Neural cell (in vitro differentiated cells): ENCODE measurements around the gene SCUBE1. TPM values are rescaled to one million over a fixed set of nuclear protein-coding genes. Genes with fewer than 3 reads are reported as not detected.

Source experiments
- H2AFZ ChIP-seq: fragments of 200-600, 300-800 bp; sonication (generic), shearing (Covaris generic); 2 replicates; pipeline ENCODE4 v1.6.0; 2014; ENCODE audit warnings: low read depth, mild to moderate bottlenecking, antibody characterized with exemption, low read length, moderate library complexity
- H3F3A ChIP-seq: fragments of 200-600 bp; shearing (Covaris generic); 2 replicates; pipeline ENCODE4 v1.6.1; 2016; ENCODE audit warnings: mild to moderate bottlenecking, moderate library complexity, mixed read lengths, antibody characterized with exemption, low read length; ENCODE audit not compliant: insufficient read depth, poor library complexity, severe bottlenecking
- H3K27ac ChIP-seq: fragments of 200-600, 300-800 bp; sonication (generic), shearing (Covaris generic); 2 replicates; pipeline ENCODE4 v1.5.1; 2014; ENCODE audit warnings: mild to moderate bottlenecking, low read length, moderate library complexity
- H3K27me3 ChIP-seq: fragments of 300-800, 200-600 bp; sonication (generic), shearing (Covaris generic); 2 replicates; pipeline ENCODE4 v1.6.0; 2014; ENCODE audit warnings: mild to moderate bottlenecking, low read depth, low read length, moderate library complexity; ENCODE audit not compliant: insufficient read depth
- H3K36me3 ChIP-seq: fragments of 300-800, 200-600 bp; sonication (generic), shearing (Covaris generic); 2 replicates; pipeline ENCODE4 v1.5.1; 2014; ENCODE audit warnings: mild to moderate bottlenecking, antibody characterized with exemption, low read length, moderate library complexity; ENCODE audit not compliant: insufficient read depth
- H3K4me2 ChIP-seq: fragments of 300-800, 200-600 bp; sonication (generic), shearing (Covaris generic); 2 replicates; pipeline ENCODE4 v1.6.0; 2014; ENCODE audit warnings: mild to moderate bottlenecking, low read length
- H3K4me3 ChIP-seq: fragments of 300-800, 200-600 bp; sonication (generic), shearing (Covaris generic); 2 replicates; pipeline ENCODE4 v1.5.1; 2014; ENCODE audit warnings: mild to moderate bottlenecking, low read length, moderate library complexity
- H3K79me2 ChIP-seq: fragments of 200-600 bp; shearing (Covaris generic); replicated peaks from 2 replicates; pipeline ENCODE4 v1.6.0; 2014; ENCODE audit warnings: mild to moderate bottlenecking, low read length, moderate library complexity; ENCODE audit not compliant: insufficient read depth
- H3K9ac ChIP-seq: fragments of 300-800, 200-600 bp; sonication (generic), shearing (Covaris generic); 2 replicates; pipeline ENCODE4 v1.6.1; 2016; ENCODE audit warnings: mild to moderate bottlenecking, low read length, mixed read lengths
- H3K9me2 ChIP-seq: fragments of 200-600 bp; shearing (Covaris generic); 2 replicates; pipeline ENCODE4 v1.6.1; 2016; ENCODE audit warnings: mild to moderate bottlenecking, low read length, mixed read lengths; ENCODE audit not compliant: insufficient read depth
- H3K9me3 ChIP-seq: fragments of 200-600, 300-800 bp; sonication (generic), shearing (Covaris generic); 2 replicates; pipeline ENCODE4 v1.6.1; 2016; ENCODE audit warnings: mild to moderate bottlenecking, mixed run types, low read length, moderate library complexity, mixed read lengths
- H4K20me1 ChIP-seq: fragments of 200-600 bp; shearing (Covaris generic); 2 replicates; pipeline ENCODE4 v1.6.1; 2016; ENCODE audit warnings: mild to moderate bottlenecking, mixed run types; ENCODE audit not compliant: insufficient read depth
- CTCF ChIP-seq: fragments of 450-650 bp; IDR thresholded peaks from 2 replicates; pipeline ENCODE4 v1.5.1; 2014; ENCODE audit warnings: antibody characterized with exemption, mild to moderate bottlenecking, moderate library complexity; ENCODE audit not compliant: poor library complexity, severe bottlenecking
- EP300 ChIP-seq: fragments of 450-650 bp; conservative IDR thresholded peaks from 2 replicates; pipeline ENCODE4 v1.6.1; 2014; ENCODE audit warnings: antibody characterized with exemption, mild to moderate bottlenecking, moderate library complexity; ENCODE audit not compliant: poor library complexity, severe bottlenecking
- EZH2 ChIP-seq: fragments of 200-600, 300-800 bp; shearing (Covaris generic), sonication (generic); IDR thresholded peaks from 2 replicates; pipeline ENCODE4 v1.6.1; 2014; ENCODE audit warnings: antibody characterized with exemption, low read length, borderline replicate concordance, mild to moderate bottlenecking; ENCODE audit not compliant: insufficient read depth, poor library complexity, severe bottlenecking
- MXI1 ChIP-seq: fragments of 450-650 bp; conservative IDR thresholded peaks from 2 replicates; pipeline ENCODE4 v1.6.1; 2014; ENCODE audit warnings: antibody characterized with exemption, mild to moderate bottlenecking; ENCODE audit not compliant: poor library complexity, severe bottlenecking
- POLR2AphosphoS5 ChIP-seq: IDR thresholded peaks from 2 replicates; pipeline ENCODE4 v1.6.1; 2012
- RAD21 ChIP-seq: fragments of 450-650 bp; conservative IDR thresholded peaks from 2 replicates; pipeline ENCODE4 v1.6.1; 2014; ENCODE audit warnings: antibody characterized with exemption, mild to moderate bottlenecking, moderate library complexity
- REST ChIP-seq: IDR thresholded peaks from 2 replicates; pipeline ENCODE4 v1.6.1; 2012; ENCODE audit warnings: borderline replicate concordance
- SMC3 ChIP-seq: fragments of 450-650 bp; conservative IDR thresholded peaks from 2 replicates; pipeline ENCODE4 v1.6.1; 2014; ENCODE audit warnings: antibody characterized with exemption, mild to moderate bottlenecking, moderate library complexity; ENCODE audit not compliant: poor library complexity
- TAF1 ChIP-seq: IDR thresholded peaks from 2 replicates; pipeline ENCODE4 v1.6.1; 2012; ENCODE audit warnings: low read depth
- polyA plus RNA-seq: library from polyadenylated mRNA; depleted of rRNA; stranded (reverse); fragments of >200 nt; gene quantifications from 2 replicates; pipeline ENCODE4 v1.2.3, GENCODE V29; 2014

SCUBE1 gene
- polyA plus RNA-seq, 1 donor from 2014 or later, result 8.4 TPM

GRCh38 chr22:43167001-43167589 is 176.1 kb downstream of the SCUBE1 start:
- no peaks in the 10 kb centered on the region for H3K27me3 ChIP-seq
- H3K4me2 ChIP-seq, result no peak overlapping the region
- no peak overlapping the region for H3K27ac ChIP-seq
- no peaks in the 10 kb centered on the region for H3K36me3 ChIP-seq
- no peaks in the 10 kb centered on the region for H3K79me2 ChIP-seq
- no peaks in the 10 kb centered on the region for H3F3A ChIP-seq
- TF ChIP-seq CTCF (no peak), MXI1 (no peak), EZH2 (no peak), RAD21 (no peak), SMC3 (no peak), REST (no peak), TAF1 (no peak)
- H2AFZ ChIP-seq, result no peak overlapping the region
- H4K20me1 ChIP-seq, result no peaks in the 10 kb centered on the region
- H3K9ac ChIP-seq, result no peak overlapping the region
- no peaks in the 10 kb centered on the region for H3K9me2 ChIP-seq
- H3K4me3 ChIP-seq, result no peak overlapping the region
- no peaks in the 10 kb centered on the region for H3K9me3 ChIP-seq

- no peaks in the 10 kb centered on the region for H4K20me1 ChIP-seq
- no peaks in the 10 kb centered on the region for H3K9me3 ChIP-seq
- no peak overlapping the region for H3K4me2 ChIP-seq
- H3K9me2 ChIP-seq, result no peaks in the 10 kb centered on the region
- H3K9ac ChIP-seq, result no peak overlapping the region
- TF ChIP-seq POLR2AphosphoS5 (no peak), EP300 (no peak), TAF1 (no peak), CTCF (no peak), EZH2 (no peak), MXI1 (no peak), RAD21 (no peak), SMC3 (no peak), REST (no peak)
- H3K79me2 ChIP-seq, result no peaks in the 10 kb centered on the region
- H3K27me3 ChIP-seq, result no peaks in the 10 kb centered on the region
- no peaks in the 10 kb centered on the region for H3F3A ChIP-seq
- no peak overlapping the region for H2AFZ ChIP-seq
- no peak overlapping the region for H3K4me3 ChIP-seq
- H3K36me3 ChIP-seq, result no peaks in the 10 kb centered on the region
- H3K27ac ChIP-seq, result no peak overlapping the region
These were observed 176.8 kb downstream of the SCUBE1 start for GRCh38 chr22:43166132-43166930.
